Right ventricle myocardium superior (tissue), 1 donor: ENCODE measurements around the gene GM2A. TPM values are rescaled to one million over a fixed set of nuclear protein-coding genes. Genes with fewer than 3 reads are reported as not detected.

Source experiments
- ATAC-seq: fragments of 200-7000 bp; cut with Tn5 transposase; one replicate; pipeline ENCODE4 v1.9.1; 2020; ENCODE audit warnings: mild to moderate bottlenecking; ENCODE audit not compliant: poor library complexity
- DNase-seq: peaks from one replicate; pipeline ENCODE4 v3.0.0-alpha.2; 2020
- intact Hi-C: fragments of 100-400 bp; cut with DNase I; formaldehyde crosslinking; loops from one replicate; pipeline ENCODE4 v1.11.2; 2022
- long read RNA-seq: library from polyadenylated mRNA; unstranded; transcript quantifications from one replicate; pipeline ENCODE4 v2.0.0, GENCODE V29; 2021
- total RNA-seq: library from RNA; stranded (reverse); fragmentation: NEBNext Ultra II Directional; extraction: Animal tissue kit (Norgen Biotek cat#: 25700); gene quantifications from one replicate; pipeline ENCODE4 v1.2.1, GENCODE V29; 2021
- donor health status: DM: no; HTN: yes; CAD: no; lungs with severe emphysema.

Gene GM2A
- 26.2 TPM for total RNA-seq
- long read RNA-seq, transcript GM2A-201 (4 exons, 3,896 nt), result major isoform, 13 of 22 reads
- long read RNA-seq, partial matches to known transcripts, result 5 of 22 reads
- long read RNA-seq, other reads (novel, unspliced or antisense), result 4 of 22 reads

GRCh38 chr5:151252762-151253604 is at the start of gene GM2A:
GM2A (plus strand) TSS chr5:151253185; CDS start chr5:151253217, 32 bp downstream.
- intact Hi-C loops, result no loop called here
- peak; percentile 97 for ATAC-seq
- peak; percentile 99 for DNase-seq

GRCh38 chr5:151204051-151204450 is 48.9 kb upstream of the GM2A start:
- DNase-seq, result no peak
- ATAC-seq, result no peak
- intact Hi-C loops, result no loop called here

GRCh38 chr5:151205411-151205810 is 47.6 kb upstream of the GM2A start:
- ATAC-seq, result no peak
- DNase-seq, result no peak
- intact Hi-C loops, result no loop called here

GRCh38 chr5:151208481-151208914 is 44.5 kb upstream of the GM2A start:
- DNase-seq (no peak), ATAC-seq (peak; percentile 67)
- intact Hi-C loops, result no loop called here

- DNase-seq, result no peak
- no peak for ATAC-seq
- intact Hi-C loops, result no loop called here
Observed at GRCh38 chr5:151212406-151212798, 40.6 kb upstream of the GM2A start.

GRCh38 chr5:151213803-151214613 is 39.0 kb upstream of the GM2A start:
- intact Hi-C loops, result no loop called here
- ATAC-seq (peak; percentile 89), DNase-seq (peak; percentile 90)

- intact Hi-C loops, result no loop called here
- ATAC-seq (peak; percentile 36), DNase-seq (no peak)
Observed at GRCh38 chr5:151214614-151215545, 38.1 kb upstream of the GM2A start.

GRCh38 chr5:151215546-151215880 is 37.5 kb upstream of the GM2A start:
- no peak for DNase-seq
- intact Hi-C loops, result no loop called here
- ATAC-seq, result no peak

GRCh38 chr5:151216781-151217180 is 36.2 kb upstream of the GM2A start:
- intact Hi-C loops, result no loop called here
- ATAC-seq, result no peak
- no peak for DNase-seq

DNA sequence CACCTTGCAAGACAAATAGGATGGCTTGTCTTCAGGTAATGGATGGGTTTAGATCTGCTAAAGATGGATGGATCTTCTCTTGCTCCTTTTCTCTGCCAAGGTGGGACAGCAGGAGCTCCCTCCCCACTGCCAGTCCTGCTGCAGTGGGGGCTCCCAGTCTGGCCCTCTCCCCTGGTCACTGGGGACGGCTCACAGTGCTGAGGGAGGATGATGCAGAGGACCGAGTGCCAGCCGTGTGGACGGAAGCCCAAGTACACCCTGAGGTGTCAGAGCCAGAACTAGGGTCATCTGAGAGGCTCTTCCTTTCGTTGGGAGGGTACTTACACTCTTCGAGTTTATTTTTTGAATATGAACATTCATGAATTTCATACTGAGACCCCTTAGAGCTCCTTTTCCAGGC is 34.8 kb upstream of the GM2A start:
- intact Hi-C loops, result no loop called here
- ATAC-seq (no peak), DNase-seq (no peak)

- intact Hi-C loops, result no loop called here
- DNase-seq (no peak), ATAC-seq (no peak)
Observed at GRCh38 chr5:151219138-151219537, 33.8 kb upstream of the GM2A start.

- DNase-seq (no peak), ATAC-seq (no peak)
- intact Hi-C loops, result no loop called here
Observed at GRCh38 chr5:151219789-151220188, 33.2 kb upstream of the GM2A start.

GRCh38 chr5:151221574-151221973 is 31.4 kb upstream of the GM2A start:
- intact Hi-C loops, result no loop called here
- no peak for DNase-seq
- no peak for ATAC-seq

GRCh38 chr5:151222054-151222789 is 30.8 kb upstream of the GM2A start:
- intact Hi-C loops, result no loop called here
- no peak for DNase-seq
- ATAC-seq, result peak; percentile 5

GRCh38 chr5:151222790-151223446 is 30.1 kb upstream of the GM2A start:
- DNase-seq (peak; percentile 74), ATAC-seq (peak; percentile 79)
- intact Hi-C loops, result no loop called here

DNA sequence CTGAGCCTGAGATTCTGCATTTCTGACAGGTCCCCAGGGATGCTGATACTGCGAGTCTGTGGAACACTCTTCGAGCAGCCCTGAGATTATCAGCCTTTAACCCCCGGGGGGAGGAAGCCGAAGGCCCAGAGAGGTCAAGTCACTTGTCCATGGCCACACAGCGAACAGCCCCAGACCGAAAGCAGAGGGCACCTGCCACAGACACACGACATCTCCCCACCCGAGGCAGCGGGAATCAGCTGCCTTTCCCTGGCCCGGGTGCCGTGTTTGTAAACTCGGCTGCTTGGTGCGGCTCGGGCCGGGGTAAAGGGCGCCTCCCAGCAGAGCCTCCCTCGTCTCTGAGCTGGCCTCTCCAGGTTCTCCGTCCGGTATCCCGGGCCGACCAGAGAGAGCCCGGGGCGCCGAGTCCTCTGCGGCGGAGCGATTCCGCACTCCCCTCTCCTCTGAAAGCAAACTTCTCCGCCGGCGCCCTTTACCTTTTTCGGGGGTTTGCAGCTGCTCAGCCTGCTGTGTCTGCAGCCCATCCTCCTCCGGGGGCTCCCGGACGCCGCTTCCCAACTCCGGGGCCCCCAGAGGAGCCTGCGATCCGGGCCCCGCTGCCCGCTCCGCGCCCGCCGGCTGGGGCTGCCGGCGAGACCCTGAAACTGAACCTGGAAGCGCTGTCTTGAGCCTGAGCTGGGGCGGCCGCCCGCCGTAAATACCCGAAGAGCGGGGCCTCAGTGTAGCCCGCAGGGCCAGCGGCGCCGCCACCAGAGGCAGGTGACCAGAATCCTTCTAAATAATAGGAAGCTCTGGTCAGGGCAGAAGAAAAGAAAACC is 29.3 kb upstream of the GM2A start, which contains the start of gene CCDC69:
CCDC69 (minus strand) TSS at position 646 of the 818 bp plus-strand sequence; CDS start at position 524, 122 bp downstream.
- peak; percentile 95 for ATAC-seq
- peak; percentile 90 for DNase-seq
- intact Hi-C loops, result no loop called here

DNA sequence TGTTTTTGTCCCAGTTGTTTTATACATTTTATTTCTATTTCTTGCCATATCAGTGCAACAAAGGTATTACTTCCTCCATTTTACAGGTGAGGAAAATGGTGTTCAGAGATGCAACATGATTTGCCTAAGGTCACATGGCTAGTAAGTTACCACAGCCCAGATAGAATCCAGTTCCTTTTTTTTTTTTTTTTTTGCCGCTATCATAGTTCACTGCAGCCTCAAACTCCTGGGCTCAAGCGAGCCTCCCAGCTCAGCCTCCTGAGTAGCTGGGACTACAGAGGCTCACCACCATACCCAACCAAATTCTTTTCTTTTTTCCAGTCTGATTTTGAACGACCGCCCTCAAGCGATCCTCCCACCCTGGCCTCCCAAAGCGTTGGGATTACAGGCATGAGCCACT is 28.6 kb upstream of the GM2A start:
- DNase-seq (no peak), ATAC-seq (no peak)
- intact Hi-C loops, result no loop called here
